Mammary epithelial cell (primary cell): ENCODE measurements around the gene SPATA2.

Source experiments
- CTCF ChIP-seq, 2 donors: IDR thresholded peaks in 1 of 2; conservative IDR thresholded peaks in 1 of 2; 2 replicates each; pipeline ENCODE4 v1.5.1; 2011 to 2012; ENCODE audit warnings: inconsistent platforms in 2 of 2, low read length in 2 of 2, mild to moderate bottlenecking in 2 of 2, control low read depth in 1 of 2, low read depth in 1 of 2; ENCODE audit not compliant: insufficient read depth in 1 of 2; ENCODE audit errors: extremely low read depth in 1 of 2
- EZH2 ChIP-seq: IDR thresholded peaks from 2 replicates; pipeline ENCODE4 v1.6.1; 2012; ENCODE audit warnings: low read length, inconsistent platforms, borderline replicate concordance

GRCh38 chr20:49945306-49945700 is 30.0 kb upstream of the SPATA2 start:
- TF ChIP-seq CTCF (conservative IDR thresholded peaks at IDR 0.05 in 1 of 2, IDR thresholded peaks at IDR 0.05 in 1 of 2; ENCODE audit: extremely low read depth in 1 of 2, insufficient read depth in 1 of 2, low read depth in 1 of 2, low read length in 2 of 2) (no peak), EZH2 (no peak)
